HG03575 (cell line): ENCODE measurements around the gene RAPGEF1.

ENCODE experiments used
- ATAC-seq: cut with Tn5 transposase; IDR thresholded peaks from one replicate; pipeline ENCODE4 v1.9.1; 2021; ENCODE audit not compliant: unreplicated experiment, insufficient number of reproducible peaks, low FRiP score; ENCODE audit errors: extremely low read depth

RAPGEF1 gene

GRCh38 chr9:131639769-131640437 is 100.0 kb downstream of the RAPGEF1 start:
- ATAC-seq = no peak

- ATAC-seq = no peak
Observed at GRCh38 chr9:131636593-131636992, 103.3 kb downstream of the RAPGEF1 start.

GRCh38 chr9:131635892-131636291 is 104.0 kb downstream of the RAPGEF1 start:
- ATAC-seq = no peak

- no peak for ATAC-seq
Observed at GRCh38 chr9:131635285-131635684, 104.6 kb downstream of the RAPGEF1 start.

DNA sequence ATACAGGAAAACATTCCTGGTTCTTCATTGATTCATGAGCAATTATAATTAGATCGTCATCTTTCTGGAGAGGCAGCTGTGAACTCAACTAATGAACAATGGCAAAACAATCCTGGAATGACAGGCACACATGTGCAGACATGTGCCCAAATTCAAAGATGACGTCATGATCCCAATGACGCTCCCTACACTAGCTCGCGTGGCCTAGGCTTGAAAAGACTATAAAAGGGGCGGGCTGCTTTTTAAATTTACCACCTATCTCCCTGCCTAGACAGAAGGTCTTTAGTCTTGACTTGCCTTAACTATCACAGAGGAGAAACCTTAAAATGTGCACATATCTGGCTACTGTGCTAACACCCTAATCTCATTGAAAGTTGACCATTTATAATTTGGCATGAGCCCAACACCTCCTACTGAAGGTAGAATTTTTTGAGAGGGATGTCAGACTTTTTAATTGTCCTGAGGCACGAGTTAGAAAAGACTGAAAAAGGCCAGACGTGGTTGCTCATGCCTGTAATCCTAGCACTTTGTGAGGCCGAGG is 106.3 kb downstream of the RAPGEF1 start:
- ATAC-seq = no peak

DNA sequence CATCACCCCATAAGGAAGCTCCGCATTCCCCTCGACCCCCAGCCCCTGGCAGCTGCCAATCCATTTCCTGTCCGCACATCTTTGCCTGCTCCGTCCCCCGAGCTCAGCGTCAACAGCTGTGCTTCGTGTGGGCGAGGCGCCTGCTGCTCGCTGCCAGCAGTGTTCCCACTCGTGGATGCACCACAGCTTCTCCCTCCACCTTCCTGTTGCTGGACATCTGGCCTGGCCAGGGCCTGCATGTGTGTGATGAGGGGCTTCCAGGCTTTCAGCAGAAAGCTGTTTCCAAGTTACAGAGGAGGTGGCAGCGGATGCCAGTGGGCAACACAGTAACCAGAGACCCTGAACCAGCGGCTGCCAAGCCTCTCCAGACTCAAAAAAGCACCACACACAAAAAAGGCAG is 108.6 kb downstream of the RAPGEF1 start:
- ATAC-seq = no peak

- no peak for ATAC-seq
Observed at GRCh38 chr9:131630205-131630831, 109.6 kb downstream of the RAPGEF1 start.

- no peak for ATAC-seq
Observed at GRCh38 chr9:131629825-131630204, 110.1 kb downstream of the RAPGEF1 start.

DNA sequence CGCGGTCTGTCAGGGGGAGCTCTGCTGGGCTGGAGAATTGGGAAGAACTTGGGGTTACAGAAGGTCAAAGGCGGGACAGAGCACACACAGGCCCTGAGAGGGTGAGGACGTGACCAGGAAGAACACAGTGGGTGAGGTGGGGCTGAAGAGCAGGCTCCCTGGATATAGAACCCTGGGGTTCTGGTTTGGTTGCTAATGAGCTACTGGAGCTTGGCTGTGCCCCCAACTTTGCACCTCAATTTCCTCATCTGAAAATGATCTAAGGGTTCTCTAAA is 110.7 kb downstream of the RAPGEF1 start:
- no peak for ATAC-seq

- no peak for ATAC-seq
Observed at GRCh38 chr9:131628459-131629225, 111.2 kb downstream of the RAPGEF1 start.

DNA sequence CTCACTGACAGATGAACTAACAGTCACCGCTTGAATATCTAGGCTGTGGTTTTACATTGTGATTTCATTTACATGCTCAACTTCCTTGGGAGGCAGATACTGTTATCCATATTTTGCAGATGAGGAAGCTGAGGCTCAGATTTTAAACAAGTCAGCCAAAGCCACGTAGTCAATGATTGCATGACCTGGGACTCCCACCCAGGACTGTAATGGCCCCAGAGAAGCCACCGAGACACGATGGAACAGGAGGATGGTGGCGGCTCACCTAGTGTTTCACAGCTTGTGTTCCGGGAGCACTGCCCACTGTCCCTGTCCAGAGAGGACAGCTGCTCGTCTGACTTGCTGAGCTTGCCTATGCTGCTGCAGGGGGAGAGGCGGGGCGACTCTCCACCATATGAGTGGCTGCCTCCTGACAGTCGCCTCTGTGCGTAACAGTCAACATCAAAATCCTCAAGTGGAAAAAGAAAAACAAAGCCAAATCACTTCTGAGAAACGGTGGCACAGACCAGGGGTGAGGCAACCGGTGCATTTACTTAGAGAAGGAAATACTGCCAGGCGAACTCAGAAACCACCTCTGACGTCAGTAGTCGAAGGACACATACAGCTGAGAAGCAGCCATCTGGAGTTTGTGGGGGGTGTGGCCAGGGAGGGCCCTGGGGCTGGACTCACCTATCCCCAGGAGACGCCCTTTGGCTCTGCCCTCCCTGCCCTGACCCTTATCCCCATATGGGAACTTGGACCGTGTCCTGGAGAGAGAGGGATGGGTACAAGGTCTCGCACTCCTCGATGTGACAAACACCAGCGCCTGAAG is 112.0 kb downstream of the RAPGEF1 start:
- ATAC-seq = no peak

GRCh38 chr9:131627326-131627647 is 112.6 kb downstream of the RAPGEF1 start:
- ATAC-seq = no peak

GRCh38 chr9:131625790-131626670 is 113.8 kb downstream of the RAPGEF1 start:
- ATAC-seq = no peak

- ATAC-seq = no peak
Observed at GRCh38 chr9:131625508-131625787, 114.4 kb downstream of the RAPGEF1 start.

- ATAC-seq = no peak
Observed at GRCh38 chr9:131624636-131625507, 115.0 kb downstream of the RAPGEF1 start.

DNA sequence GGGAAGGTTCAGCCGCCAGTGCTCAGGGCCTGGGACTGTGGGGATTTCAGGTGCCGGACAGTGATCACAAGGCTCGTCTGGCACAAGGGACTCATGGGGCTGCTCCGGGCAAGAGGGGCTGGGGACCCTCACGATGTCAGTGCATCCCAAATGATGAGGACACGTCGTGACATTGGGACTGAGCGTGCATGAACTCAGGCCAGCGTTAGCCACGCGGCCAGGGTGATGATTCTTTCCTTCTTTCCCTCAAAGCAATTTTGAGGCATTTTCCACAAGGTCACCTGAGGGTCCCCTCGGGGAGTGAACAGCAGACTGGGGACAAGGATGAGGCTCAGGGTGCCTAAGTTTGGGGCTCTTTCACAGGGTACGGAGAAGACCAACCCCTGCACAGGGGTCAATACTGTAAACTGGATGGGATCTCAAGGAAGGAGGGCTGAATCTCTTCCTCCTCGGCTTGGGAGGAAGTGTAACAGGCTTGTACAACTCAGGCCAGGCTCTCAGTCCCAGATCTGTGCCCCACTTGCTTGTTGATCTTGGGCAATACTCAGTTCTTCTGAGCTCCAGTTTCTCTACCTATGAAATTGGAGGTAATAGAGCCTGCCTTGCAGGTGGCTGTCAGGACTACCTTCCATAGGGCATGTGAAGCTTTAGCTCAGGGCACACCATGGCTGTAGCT is 116.1 kb downstream of the RAPGEF1 start:
- no peak for ATAC-seq

- no peak for ATAC-seq
Observed at GRCh38 chr9:131622523-131622922, 117.4 kb downstream of the RAPGEF1 start.
